ENCODE results near the gene KCNIP3.

Gene KCNIP3

DNA sequence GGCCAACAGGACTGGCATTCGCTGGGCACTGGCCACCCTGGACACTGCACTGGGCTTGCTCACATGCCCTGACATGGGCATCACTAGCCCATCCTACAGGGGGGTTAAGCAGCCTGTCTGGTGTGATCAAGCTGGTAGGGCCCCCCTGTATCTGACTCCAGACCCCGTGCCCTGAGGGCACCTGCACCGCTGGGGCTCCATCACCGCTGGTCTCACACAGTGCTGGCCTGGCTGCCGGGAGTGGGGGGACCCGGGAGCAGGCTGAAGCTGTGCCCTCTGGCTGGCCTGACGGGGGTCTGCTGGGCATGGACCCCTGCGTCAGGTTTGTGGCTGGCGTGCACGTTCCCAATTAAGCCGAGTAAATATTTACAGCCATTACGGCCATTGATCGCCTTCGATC is 32.3 kb downstream of the KCNIP3 start:
- no peak overlapping the region for H3K4me3 ChIP-seq (ENCODE audit: low read length)
- TF ChIP-seq, protein P1, sequence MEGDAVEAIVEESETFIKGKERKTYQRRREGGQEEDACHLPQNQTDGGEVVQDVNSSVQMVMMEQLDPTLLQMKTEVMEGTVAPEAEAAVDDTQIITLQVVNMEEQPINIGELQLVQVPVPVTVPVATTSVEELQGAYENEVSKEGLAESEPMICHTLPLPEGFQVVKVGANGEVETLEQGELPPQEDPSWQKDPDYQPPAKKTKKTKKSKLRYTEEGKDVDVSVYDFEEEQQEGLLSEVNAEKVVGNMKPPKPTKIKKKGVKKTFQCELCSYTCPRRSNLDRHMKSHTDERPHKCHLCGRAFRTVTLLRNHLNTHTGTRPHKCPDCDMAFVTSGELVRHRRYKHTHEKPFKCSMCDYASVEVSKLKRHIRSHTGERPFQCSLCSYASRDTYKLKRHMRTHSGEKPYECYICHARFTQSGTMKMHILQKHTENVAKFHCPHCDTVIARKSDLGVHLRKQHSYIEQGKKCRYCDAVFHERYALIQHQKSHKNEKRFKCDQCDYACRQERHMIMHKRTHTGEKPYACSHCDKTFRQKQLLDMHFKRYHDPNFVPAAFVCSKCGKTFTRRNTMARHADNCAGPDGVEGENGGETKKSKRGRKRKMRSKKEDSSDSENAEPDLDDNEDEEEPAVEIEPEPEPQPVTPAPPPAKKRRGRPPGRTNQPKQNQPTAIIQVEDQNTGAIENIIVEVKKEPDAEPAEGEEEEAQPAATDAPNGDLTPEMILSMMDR (IDR thresholded peaks at IDR 0.05; ENCODE audit: insufficient read depth, low read depth, low read length, missing control alignments): no peak
- no peak for DNase-seq (ENCODE audit: low read depth)

DNA sequence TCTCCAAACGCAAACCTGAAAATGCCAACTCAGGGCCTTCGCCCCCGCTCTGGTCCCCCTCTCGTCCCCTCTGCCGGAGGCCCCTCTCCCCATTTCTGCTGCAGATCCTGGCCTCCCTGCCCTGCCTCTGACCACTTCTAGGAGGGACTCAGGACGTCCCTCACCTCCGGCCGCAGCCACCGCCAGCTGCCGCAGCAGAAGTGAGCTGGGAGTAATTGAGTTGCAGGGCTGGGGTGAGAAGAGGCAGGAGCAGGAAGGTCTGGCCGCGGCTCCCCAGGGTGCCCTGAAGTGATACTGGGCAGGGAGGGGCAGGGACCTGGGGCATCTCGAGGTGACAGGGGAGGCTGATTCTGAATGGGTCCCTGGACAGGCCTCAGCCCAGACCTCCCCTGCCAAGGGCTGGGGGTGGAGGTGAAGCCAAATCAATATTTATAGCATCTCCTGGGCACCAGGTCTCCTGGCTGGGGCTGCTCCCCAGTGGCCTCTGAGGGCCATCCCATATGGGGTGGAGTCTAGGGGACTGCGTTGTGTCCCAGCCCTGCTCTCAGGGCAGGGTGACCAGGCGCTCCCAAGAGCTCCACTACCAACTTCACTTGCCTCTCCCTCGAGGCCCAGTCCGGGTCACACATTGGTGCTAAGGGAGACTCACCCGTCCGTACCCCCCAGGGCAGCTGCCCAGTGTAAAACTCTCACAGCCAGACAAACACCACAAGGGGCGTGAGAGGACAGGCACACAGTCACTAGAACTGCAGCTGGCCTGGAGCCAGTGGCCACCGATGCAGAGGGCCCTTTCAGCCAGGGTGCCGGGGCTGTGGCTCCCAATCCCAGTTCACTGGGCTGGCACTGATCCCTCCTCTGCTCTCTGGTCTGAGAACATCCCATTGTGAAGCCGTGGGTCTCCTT is 33.0 kb downstream of the KCNIP3 start:
- no peak overlapping the region for H3K4me3 ChIP-seq (ENCODE audit: low read length)
- DNase-seq (ENCODE audit: low read depth): no peak
- TF ChIP-seq, protein P1 (IDR thresholded peaks at IDR 0.05; ENCODE audit: insufficient read depth, low read depth, low read length, missing control alignments): no peak

DNA sequence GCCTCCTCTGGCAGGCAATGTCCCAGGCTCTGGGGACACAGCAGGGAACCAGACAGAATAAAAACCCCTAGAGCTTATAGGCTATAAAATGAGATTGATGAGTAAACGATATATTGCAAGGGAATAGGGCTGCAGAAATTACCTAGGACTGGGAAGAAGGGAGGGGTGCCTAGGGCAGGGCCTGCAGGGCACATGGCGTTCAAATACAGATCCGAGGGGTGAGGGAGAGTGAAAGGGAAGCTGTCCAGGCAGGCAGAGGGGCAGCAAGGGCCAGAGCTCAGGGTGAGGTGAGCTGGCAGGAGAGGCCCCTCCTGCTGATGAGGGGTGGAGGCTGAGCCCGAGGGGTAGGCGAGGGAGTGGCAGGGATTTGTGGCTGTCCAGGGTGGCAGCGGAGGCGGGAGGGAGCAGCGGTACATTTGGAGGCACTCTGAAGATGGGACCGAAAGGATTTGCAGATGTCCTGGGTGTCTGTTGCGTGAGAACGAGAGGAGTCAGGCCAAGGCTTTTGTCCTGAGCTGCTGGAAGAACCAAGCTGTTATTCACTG is 33.7 kb downstream of the KCNIP3 start:
- H3K4me3 ChIP-seq (ENCODE audit: low read length): no peak overlapping the region

DNA sequence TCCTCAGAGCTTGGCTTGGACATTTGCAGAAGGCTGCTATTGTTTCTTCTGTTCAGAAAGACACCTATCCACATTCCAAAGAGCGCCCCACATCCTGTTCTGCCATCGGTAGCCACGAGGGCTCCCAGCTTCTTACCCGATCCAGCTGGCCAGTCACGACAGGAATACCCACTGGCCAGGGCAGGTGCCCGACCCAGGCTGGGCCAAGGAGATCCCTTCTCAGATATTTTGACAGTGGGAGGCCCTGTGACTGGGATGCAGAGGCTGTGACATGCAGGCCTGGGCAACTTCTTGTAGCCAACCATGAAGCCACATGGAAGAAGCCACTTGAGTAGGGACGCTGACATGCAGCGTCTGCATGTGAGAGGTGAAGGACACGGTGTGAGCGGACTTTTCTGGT is 34.5 kb downstream of the KCNIP3 start:
- TF ChIP-seq, protein P1 (IDR thresholded peaks at IDR 0.05; ENCODE audit: insufficient read depth, low read depth, low read length, missing control alignments): no peak
- H3K4me3 ChIP-seq (ENCODE audit: low read length): no peak overlapping the region
- DNase-seq (ENCODE audit: low read depth): no peak

More for the DNA sequence above, 33.7 kb downstream of the KCNIP3 start:
- DNase-seq (ENCODE audit: low read depth): no peak
- TF ChIP-seq, protein P1 (IDR thresholded peaks at IDR 0.05; ENCODE audit: insufficient read depth, low read depth, low read length, missing control alignments): no peak

DNA sequence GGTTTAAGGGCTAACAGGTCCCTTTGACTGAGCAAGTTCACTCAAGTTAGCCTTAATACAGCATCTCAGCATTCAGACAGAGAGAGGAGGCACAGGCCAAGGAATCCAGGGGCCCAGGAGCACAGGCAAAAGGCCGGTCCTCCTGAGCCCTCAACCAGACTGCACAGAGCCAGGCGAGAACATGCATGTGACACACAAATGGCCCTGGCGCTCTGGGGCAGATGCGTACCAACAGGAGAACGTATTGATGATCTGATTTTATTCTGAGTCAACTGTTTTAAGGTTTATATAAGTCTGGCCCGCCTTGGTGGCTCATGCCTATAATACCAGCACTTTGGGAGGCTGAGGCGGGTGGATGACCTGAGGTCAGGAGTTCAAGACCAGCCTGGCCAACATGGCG is 34.9 kb downstream of the KCNIP3 start:
- TF ChIP-seq, protein P1 (IDR thresholded peaks at IDR 0.05; ENCODE audit: insufficient read depth, low read depth, low read length, missing control alignments): no peak
- H3K4me3 ChIP-seq (ENCODE audit: low read length): no peak overlapping the region
- no peak for DNase-seq (ENCODE audit: low read depth)

DNA sequence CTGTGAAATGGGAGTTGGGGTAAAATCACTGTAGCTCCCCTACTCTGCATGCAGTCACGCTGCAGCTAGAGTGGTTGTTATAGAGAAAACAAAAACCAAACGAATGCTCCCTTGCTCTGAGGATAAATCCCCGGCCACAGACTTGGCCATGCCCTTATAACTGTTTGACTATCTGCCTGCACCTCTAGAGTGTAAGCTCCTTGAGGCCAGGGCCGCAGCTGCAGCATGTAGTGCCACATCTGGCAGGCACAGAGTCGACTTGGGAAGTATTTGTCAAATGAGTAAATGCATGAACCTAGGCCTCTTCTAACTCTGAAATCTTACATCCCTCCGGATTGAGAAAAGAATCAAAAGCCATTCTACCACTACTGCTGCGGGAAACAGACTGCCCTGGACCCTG is 35.9 kb downstream of the KCNIP3 start:
- DNase-seq (ENCODE audit: low read depth): no peak
- no peak overlapping the region for H3K4me3 ChIP-seq (ENCODE audit: low read length)
- TF ChIP-seq, protein P1 (IDR thresholded peaks at IDR 0.05; ENCODE audit: insufficient read depth, low read depth, low read length, missing control alignments): no peak

All from epithelial cell of esophagus (primary cell).